IMR-90 (cell line): Measurements from ENCODE around the gene R3HDM4. TPM values are rescaled to one million over a fixed set of nuclear protein-coding genes. Genes with fewer than 3 reads are reported as not detected.

Experiments
- ATAC-seq: fragments of 200-7000 bp; cut with Tn5 transposase; 2 replicates; pipeline ENCODE4 v1.9.1; 2020; ENCODE audit warnings: low read depth, mild to moderate bottlenecking, moderate library complexity
- BruUV-seq: library from RNA; stranded (reverse); fragments of 400-500 nt; replicated peaks from 2 replicates; lab custom pipeline; 2021; lab: Mats Ljungman, UMichigan
- CTCF ChIA-PET: fragments of 300-600 bp; formaldehyde crosslinking; extraction: SDS; loops from one replicate; lab custom pipeline; 2021; ENCODE audit warnings: antibody characterized with exemption; lab: Yijun Ruan, JAX
- POLR2A ChIA-PET: fragments of 300-600 bp; sonication (Branson Sonifier 250); formaldehyde crosslinking; loops from one replicate; lab custom pipeline; 2022; ENCODE audit warnings: antibody characterized with exemption; ENCODE audit not compliant: unreplicated experiment; lab: Charles Lee
- DNase-seq: peaks from one replicate; pipeline ENCODE4 v3.0.0; 2013
- H2AFZ ChIP-seq: replicated peaks from 2 replicates; pipeline ENCODE3; 2013; ENCODE audit warnings: low read length, mild to moderate bottlenecking; ENCODE audit not compliant: poor library complexity
- H2AK5ac ChIP-seq: 2 replicates; pipeline ENCODE4 v1.6.1; 2013; ENCODE audit warnings: low read depth, low read length, inconsistent platforms
- H2AK9ac ChIP-seq: replicated peaks from 2 replicates; pipeline ENCODE3; 2013; ENCODE audit warnings: mild to moderate bottlenecking, low read depth, low read length, moderate library complexity; ENCODE audit not compliant: poor library complexity
- H2BK120ac ChIP-seq: 2 replicates; pipeline ENCODE4 v1.6.1; 2013; ENCODE audit warnings: low read depth, low read length, inconsistent platforms
- H2BK15ac ChIP-seq: 3 replicates; pipeline ENCODE4 v1.6.1; 2013; ENCODE audit warnings: low read depth, low read length, inconsistent platforms
- H2BK20ac ChIP-seq: 2 replicates; pipeline ENCODE4 v1.6.1; 2013; ENCODE audit warnings: low read depth, mild to moderate bottlenecking, inconsistent platforms, low read length, moderate library complexity
- H2BK5ac ChIP-seq: 2 replicates; pipeline ENCODE4 v1.6.1; 2013; ENCODE audit warnings: mild to moderate bottlenecking, low read depth, low read length, inconsistent platforms; ENCODE audit not compliant: poor library complexity, severe bottlenecking
- H3K14ac ChIP-seq: replicated peaks from 2 replicates; pipeline ENCODE4 v1.6.1; 2013; ENCODE audit warnings: low read depth, low read length, inconsistent platforms
- H3K18ac ChIP-seq: 2 replicates; pipeline ENCODE4 v1.6.1; 2013; ENCODE audit warnings: low read depth, low read length, control low read depth
- H3K23ac ChIP-seq: 2 replicates; pipeline ENCODE4 v1.6.1; 2013; ENCODE audit warnings: low read depth, low read length, inconsistent platforms
- H3K27ac ChIP-seq: 2 replicates; pipeline ENCODE4 v1.5.1; 2013; ENCODE audit warnings: mild to moderate bottlenecking, control low read depth, low read length; ENCODE audit not compliant: insufficient read depth
- H3K27me3 ChIP-seq: 2 replicates; pipeline ENCODE4 v1.6.1; 2013; ENCODE audit warnings: low read length; ENCODE audit not compliant: control insufficient read depth, insufficient read depth
- H3K36me3 ChIP-seq: 2 replicates; pipeline ENCODE4 v1.6.1; 2013; ENCODE audit warnings: low read length, mixed read lengths; ENCODE audit not compliant: control insufficient read depth, insufficient read depth
- H3K4ac ChIP-seq: 2 replicates; pipeline ENCODE4 v1.6.1; 2013; ENCODE audit warnings: low read depth, low read length, inconsistent platforms
- H3K4me1 ChIP-seq: 2 replicates; pipeline ENCODE4 v1.6.1; 2013; ENCODE audit warnings: low read length, mixed read lengths; ENCODE audit not compliant: control insufficient read depth, insufficient read depth
- H3K4me2 ChIP-seq: 2 replicates; pipeline ENCODE4 v1.6.1; 2013; ENCODE audit warnings: low read depth, mild to moderate bottlenecking, control low read depth, low read length, moderate library complexity
- H3K4me3 ChIP-seq: 2 replicates; pipeline ENCODE4 v1.5.1; 2013; ENCODE audit warnings: low read depth, mild to moderate bottlenecking, control low read depth, low read length, moderate library complexity; ENCODE audit not compliant: insufficient read depth
- H3K56ac ChIP-seq: 2 replicates; pipeline ENCODE4 v1.6.1; 2013; ENCODE audit warnings: low read length, inconsistent platforms; ENCODE audit not compliant: insufficient read depth; ENCODE audit errors: extremely low read depth
- H3K79me1 ChIP-seq, 2 experiments: 2 replicates each; pipeline ENCODE4 v1.6.1; 2013; ENCODE audit warnings: low read length in 2 of 2, inconsistent platforms in 1 of 2, low read depth in 1 of 2
- H3K9ac ChIP-seq: 2 replicates; pipeline ENCODE4 v1.6.1; 2013; ENCODE audit warnings: low read depth, low read length, control low read depth
- H3K9me1 ChIP-seq: 2 replicates; pipeline ENCODE4 v1.6.1; 2013; ENCODE audit warnings: low read length, inconsistent platforms; ENCODE audit not compliant: insufficient read depth
- H3K9me3 ChIP-seq: 2 replicates; pipeline ENCODE4 v1.6.1; 2013; ENCODE audit warnings: low read length; ENCODE audit not compliant: control insufficient read depth, insufficient read depth
- H4K20me1 ChIP-seq: 2 replicates; pipeline ENCODE4 v1.6.1; 2013; ENCODE audit warnings: low read length, inconsistent platforms; ENCODE audit not compliant: insufficient read depth
- H4K5ac ChIP-seq: 2 replicates; pipeline ENCODE4 v1.6.1; 2013; ENCODE audit warnings: mild to moderate bottlenecking, low read depth, low read length, control low read depth
- H4K8ac ChIP-seq, 2 experiments: 2 replicates each; pipeline ENCODE4 v1.6.1; 2013; ENCODE audit warnings: low read depth in 2 of 2, low read length in 2 of 2, control low read depth in 1 of 2, inconsistent platforms in 1 of 2
- H4K91ac ChIP-seq: 2 replicates; pipeline ENCODE4 v1.6.1; 2013; ENCODE audit warnings: low read depth, low read length, inconsistent platforms; ENCODE audit not compliant: insufficient read depth
- CEBPB ChIP-seq: IDR thresholded peaks from 2 replicates; pipeline ENCODE4 v1.6.1; 2012; ENCODE audit warnings: low read depth, low read length, improper control_type of control experiment
- NFE2L2 ChIP-seq: fragments of 150-350 bp; IDR thresholded peaks from 2 replicates; pipeline ENCODE4 v1.6.1; 2016; ENCODE audit warnings: low read depth, mild to moderate bottlenecking, low read length
- POLR2A ChIP-seq: IDR thresholded peaks from 2 replicates; pipeline ENCODE4 v1.6.1; 2012; ENCODE audit warnings: mild to moderate bottlenecking, low read depth, low read length
- WGBS, 2 experiments: methylation state at CpG; one replicate each; pipeline versions ENCODE4 v1.1.5 to v1.1.7; 2013; ENCODE audit warnings: missing lambda C conversion rate in 2 of 2; ENCODE audit not compliant: insufficient read length in 1 of 2; ENCODE audit errors: extremely low coverage in 2 of 2; 5-methylcytosine and 5-hydroxymethylcytosine counted together
- dilution Hi-C: fragments of 300-500 bp; cut with HindIII; formaldehyde crosslinking; loops from one replicate; pipeline ENCODE4 v1.14.3; 2018; ENCODE audit warnings: low sequenced_read_pairs; ENCODE audit not compliant: unreplicated experiment
- in situ Hi-C: fragments of 300-500 bp; cut with MboI; formaldehyde crosslinking; loops from 3 replicates; pipeline ENCODE4 v1.14.3; 2019; ENCODE audit warnings: low sequenced_read_pairs, inconsistent platforms, mixed read lengths
- intact Hi-C: fragments of 100-400 bp; cut with micrococcal nuclease; formaldehyde crosslinking; loops from 2 replicates; pipeline ENCODE4 v1.10.0; 2022
- polyA plus RNA-seq, 3 experiments: library from polyadenylated mRNA; depleted of rRNA; stranded (reverse); fragments of >200 nt; gene quantifications; 2 replicates each; pipeline ENCODE4 v1.2.3, GENCODE V29; 2012; ENCODE audit warnings: low replicate concordance in 1 of 3
- total RNA-seq: library from RNA; depleted of rRNA; stranded (reverse); fragments of >200 nt; gene quantifications from 2 replicates; pipeline ENCODE4 v1.2.3, GENCODE V29; 2012
- TF ChIP-seq, protein P1 (sequence below): fragments of 150-350 bp; IDR thresholded peaks from 2 replicates; pipeline ENCODE4 v1.6.1; 2017; ENCODE audit warnings: mild to moderate bottlenecking, antibody characterized with exemption, low read length, low read depth

The R3HDM4 gene
- total and polyA plus RNA-seq, 2 of the 4 experiments (the other 2 are of a cell fraction) = 9.0 to 51.5 TPM

- Histone ChIP-seq H3K23ac (peak overlapping the region; percentile 82; the same call in 1 of the 2 replicates), H3K4me3 (peak overlapping the region; percentile 96), H2AFZ (no peak overlapping the region), H2BK120ac (peak overlapping the region; percentile 35; the same call in 1 of the 2 replicates), H4K20me1 (peaks cover 10% of the 10 kb centered on the region), H2BK20ac (no peak overlapping the region), H2BK15ac (no peak overlapping the region), H2BK5ac (peak overlapping the region; percentile 87), H3K9me1 (no peaks in the 10 kb centered on the region), H3K56ac (peak overlapping the region; percentile 84), H2AK5ac (peak overlapping the region; percentile 90; the same call in 1 of the 2 replicates), H3K14ac (peak overlapping the region; percentile 50), H3K27me3 (no peaks in the 10 kb centered on the region), H3K4me2 (peak overlapping the region; percentile 56), H2AK9ac (peak overlapping the region; percentile 99), H4K8ac (peak overlapping the region; percentile 57 to 60; a peak in 3 of 4 replicates), H3K9ac (peak overlapping the region; percentile 98), H4K5ac (peak overlapping the region; percentile 67), H4K91ac (peak overlapping the region; percentile 79), H3K36me3 (peaks cover 24% of the 10 kb centered on the region), H3K18ac (peak overlapping the region; percentile 85), H3K79me1 (peaks cover 1 to 39% of the 10 kb centered on the region in 2 experiments), H3K4ac (peak overlapping the region; percentile 84), H3K4me1 (peaks cover 5% of the 10 kb centered on the region), H3K9me3 (no peaks in the 10 kb centered on the region), H3K27ac (peak overlapping the region; percentile 97)
- WGBS, 2 experiments = 0% methylated on average over 2 of the region's 52 CpGs; no CpG with 5 or more reads in 1 of the 2 experiments
- BruUV-seq = no TSS peak
- ATAC-seq = peak; percentile 18
- in situ Hi-C loops = no loop called here
- intact Hi-C loops = loop anchor here (1.0 to 2.0 kb wide), 2 partner anchors 56 to 314 kb away; partner anchors contain the start of gene ATP5F1D
- dilution Hi-C loops = no loop called here
- DNase-seq = no peak
- POLR2A ChIA-PET = no interaction called here
- CTCF ChIA-PET = interaction anchor here (1.2 kb wide), 1 partner anchor 57 kb away, joined by 3 read pairs; no protein-coding TSS in a partner anchor
- peak; percentile 65 for TF ChIP-seq CEBPB
- TF ChIP-seq POLR2A = peak; percentile 5; the same call in 1 of the 2 replicates
- no peak for TF ChIP-seq NFE2L2
- TF ChIP-seq, protein P1, sequence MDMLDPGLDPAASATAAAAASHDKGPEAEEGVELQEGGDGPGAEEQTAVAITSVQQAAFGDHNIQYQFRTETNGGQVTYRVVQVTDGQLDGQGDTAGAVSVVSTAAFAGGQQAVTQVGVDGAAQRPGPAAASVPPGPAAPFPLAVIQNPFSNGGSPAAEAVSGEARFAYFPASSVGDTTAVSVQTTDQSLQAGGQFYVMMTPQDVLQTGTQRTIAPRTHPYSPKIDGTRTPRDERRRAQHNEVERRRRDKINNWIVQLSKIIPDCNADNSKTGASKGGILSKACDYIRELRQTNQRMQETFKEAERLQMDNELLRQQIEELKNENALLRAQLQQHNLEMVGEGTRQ = no peak
Observed at GRCh38 chr19:926589-927350, 13.8 kb upstream of the R3HDM4 start.
